ENCODE results near the gene OTUD6A. TPM values are rescaled to one million over a fixed set of nuclear protein-coding genes. Genes with fewer than 3 reads are reported as not detected.

The OTUD6A gene
- total and polyA plus RNA-seq, 2 donors (not counting 1 experiment from before 2014, with no cell fraction given) = not detected

DNA sequence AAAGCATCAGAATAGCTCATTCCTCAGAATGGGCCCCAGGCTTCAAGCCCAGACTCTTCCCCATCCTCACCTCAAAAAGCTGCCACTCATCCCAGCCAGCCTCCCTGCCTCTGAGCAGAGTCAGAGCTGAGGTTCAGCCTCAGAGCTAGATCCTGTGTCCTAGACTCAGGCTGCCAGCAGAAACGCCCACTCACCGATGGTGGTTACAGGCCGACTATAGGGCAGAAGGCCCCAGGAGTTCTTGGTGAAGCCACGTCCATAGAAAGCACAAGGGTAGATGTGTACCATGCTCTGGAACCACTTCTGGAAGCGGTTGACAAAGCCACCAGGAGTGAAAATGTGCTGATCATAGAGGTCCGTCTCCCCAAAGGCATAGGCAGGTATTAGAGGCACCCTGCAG lies 20.3 kb upstream of the OTUD6A start:
- Histone ChIP-seq H3K4me1 (ENCODE audit: control insufficient read depth, extremely low read depth, insufficient read depth, low read length) (no peaks in the 10 kb centered on the region), H3K27ac (ENCODE audit: insufficient read depth, low read length) (no peak overlapping the region), H3K79me2 (ENCODE audit: control insufficient read depth, insufficient read depth, low read length) (no peaks in the 10 kb centered on the region), H3K36me3 (ENCODE audit: control insufficient read depth, insufficient read depth, low read length) (no peaks in the 10 kb centered on the region), H2AFZ (ENCODE audit: low read length) (no peak overlapping the region), H3K27me3 (ENCODE audit: control insufficient read depth, insufficient read depth, low read length) (no peaks in the 10 kb centered on the region), H3K9ac (ENCODE audit: insufficient read depth, low read length) (no peak overlapping the region), H3K4me3 (replicated peaks in 1 of 4; ENCODE audit: control extremely low read depth in 1 of 4, insufficient read depth in 1 of 4, low read depth in 3 of 4, low read length in 4 of 4) (no peak overlapping the region), H3K4me2 (ENCODE audit: extremely low read depth, insufficient read depth, low read length) (no peak overlapping the region), H4K20me1 (ENCODE audit: control insufficient read depth, extremely low read depth, insufficient read depth, low read length) (no peaks in the 10 kb centered on the region), H3K9me3 (ENCODE audit: control insufficient read depth, insufficient read depth, low read depth, low read length) (no peaks in the 10 kb centered on the region)
- no peak for DNase-seq (ENCODE audit: low read depth in 2 of 2)
- TF ChIP-seq EZH2 (IDR thresholded peaks at IDR 0.05; ENCODE audit: low read length, missing control alignments) = no peak
- TF ChIP-seq, protein P1, sequence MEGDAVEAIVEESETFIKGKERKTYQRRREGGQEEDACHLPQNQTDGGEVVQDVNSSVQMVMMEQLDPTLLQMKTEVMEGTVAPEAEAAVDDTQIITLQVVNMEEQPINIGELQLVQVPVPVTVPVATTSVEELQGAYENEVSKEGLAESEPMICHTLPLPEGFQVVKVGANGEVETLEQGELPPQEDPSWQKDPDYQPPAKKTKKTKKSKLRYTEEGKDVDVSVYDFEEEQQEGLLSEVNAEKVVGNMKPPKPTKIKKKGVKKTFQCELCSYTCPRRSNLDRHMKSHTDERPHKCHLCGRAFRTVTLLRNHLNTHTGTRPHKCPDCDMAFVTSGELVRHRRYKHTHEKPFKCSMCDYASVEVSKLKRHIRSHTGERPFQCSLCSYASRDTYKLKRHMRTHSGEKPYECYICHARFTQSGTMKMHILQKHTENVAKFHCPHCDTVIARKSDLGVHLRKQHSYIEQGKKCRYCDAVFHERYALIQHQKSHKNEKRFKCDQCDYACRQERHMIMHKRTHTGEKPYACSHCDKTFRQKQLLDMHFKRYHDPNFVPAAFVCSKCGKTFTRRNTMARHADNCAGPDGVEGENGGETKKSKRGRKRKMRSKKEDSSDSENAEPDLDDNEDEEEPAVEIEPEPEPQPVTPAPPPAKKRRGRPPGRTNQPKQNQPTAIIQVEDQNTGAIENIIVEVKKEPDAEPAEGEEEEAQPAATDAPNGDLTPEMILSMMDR (conservative IDR thresholded peaks at IDR 0.05 in 1 of 2, IDR thresholded peaks at IDR 0.05 in 1 of 2; ENCODE audit: low read depth in 1 of 2, low read length in 2 of 2) = no peak

DNA sequence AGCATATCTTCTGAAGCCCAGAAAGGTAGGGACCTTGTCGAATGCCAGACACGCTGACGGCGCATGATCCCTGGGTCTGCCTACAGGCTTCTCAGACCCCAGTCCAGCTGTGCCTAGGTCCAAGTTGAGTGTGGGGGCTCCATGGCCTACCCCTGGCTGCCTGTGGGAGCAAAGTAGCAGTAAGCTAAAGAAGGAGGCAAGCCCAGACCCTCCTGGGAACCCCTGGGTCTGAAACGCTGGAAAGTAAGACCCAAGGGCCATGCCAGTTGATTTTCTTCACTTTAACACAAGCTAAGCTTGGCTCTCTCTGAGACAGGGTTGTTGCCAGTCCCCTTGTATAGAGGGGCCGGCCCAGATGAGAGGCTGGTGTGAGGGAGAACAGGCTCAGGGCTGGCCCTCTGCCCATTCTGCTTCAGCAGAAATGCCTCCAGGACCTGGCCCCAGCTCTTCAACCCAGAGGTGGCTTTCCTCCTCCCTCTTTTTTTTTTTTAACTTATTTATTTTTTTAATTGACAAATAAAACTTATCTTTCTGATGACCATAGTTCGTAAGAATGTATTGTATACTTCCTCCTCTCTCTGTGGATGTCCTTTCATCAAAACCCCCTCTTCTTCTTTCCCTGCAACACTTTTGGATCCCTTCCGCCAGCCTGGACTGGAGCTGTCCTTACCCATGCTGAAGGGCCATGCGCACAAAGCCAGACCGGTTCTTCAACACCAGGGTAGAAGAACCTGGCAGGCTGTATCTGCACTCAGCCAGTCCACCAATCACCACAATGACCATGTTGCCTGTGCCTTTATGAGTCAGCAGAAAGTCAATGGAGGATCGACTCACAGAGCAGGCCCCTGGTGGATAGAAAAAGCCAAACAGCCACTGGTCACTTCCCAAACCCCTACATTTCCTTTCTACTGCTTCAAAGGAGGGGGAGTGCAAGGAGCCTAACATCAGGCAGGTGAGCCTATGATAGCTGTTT lies 19.6 kb upstream of the OTUD6A start:
- H2AFZ ChIP-seq (ENCODE audit: low read length) = no peak overlapping the region
- no peaks in the 10 kb centered on the region for H3K36me3 ChIP-seq (ENCODE audit: control insufficient read depth, insufficient read depth, low read length)
- no peaks in the 10 kb centered on the region for H3K79me2 ChIP-seq (ENCODE audit: control insufficient read depth, insufficient read depth, low read length)
- TF ChIP-seq, protein P1 (conservative IDR thresholded peaks at IDR 0.05 in 1 of 2, IDR thresholded peaks at IDR 0.05 in 1 of 2; ENCODE audit: low read depth in 1 of 2, low read length in 2 of 2) = no peak
- TF ChIP-seq EZH2 (IDR thresholded peaks at IDR 0.05; ENCODE audit: low read length, missing control alignments) = no peak
- no peaks in the 10 kb centered on the region for H4K20me1 ChIP-seq (ENCODE audit: control insufficient read depth, extremely low read depth, insufficient read depth, low read length)
- H3K27ac ChIP-seq (ENCODE audit: insufficient read depth, low read length) = no peak overlapping the region
- H3K4me1 ChIP-seq (ENCODE audit: control insufficient read depth, extremely low read depth, insufficient read depth, low read length) = no peaks in the 10 kb centered on the region
- no peaks in the 10 kb centered on the region for H3K27me3 ChIP-seq (ENCODE audit: control insufficient read depth, insufficient read depth, low read length)
- DNase-seq (ENCODE audit: low read depth in 2 of 2) = no peak
- no peak overlapping the region for H3K4me3 ChIP-seq (replicated peaks in 1 of 4; ENCODE audit: control extremely low read depth in 1 of 4, insufficient read depth in 1 of 4, low read depth in 3 of 4, low read length in 4 of 4)
- no peak overlapping the region for H3K4me2 ChIP-seq (ENCODE audit: extremely low read depth, insufficient read depth, low read length)
- no peaks in the 10 kb centered on the region for H3K9me3 ChIP-seq (ENCODE audit: control insufficient read depth, insufficient read depth, low read depth, low read length)
- no peak overlapping the region for H3K9ac ChIP-seq (ENCODE audit: insufficient read depth, low read length)

DNA sequence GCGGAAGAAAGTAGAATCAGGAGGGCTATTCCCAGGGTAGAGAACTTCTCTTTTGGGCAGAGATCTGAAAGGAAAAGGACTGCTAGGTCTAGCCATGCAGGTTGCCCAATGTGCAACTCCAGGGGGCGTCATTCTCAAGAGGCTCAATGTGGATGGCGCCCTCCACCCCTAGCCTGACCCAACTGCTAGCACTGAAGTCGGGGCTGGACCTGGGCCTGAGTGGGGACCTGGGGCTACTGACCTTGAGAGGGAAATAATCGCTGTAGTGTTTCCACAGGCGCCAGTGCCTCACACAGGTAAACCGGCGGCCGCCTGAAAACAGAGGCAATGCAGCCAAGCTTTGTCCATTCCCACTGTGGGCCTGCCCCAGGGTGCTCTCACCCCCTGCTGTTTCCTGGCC lies 18.6 kb upstream of the OTUD6A start:
- Histone ChIP-seq H3K4me1 (ENCODE audit: control insufficient read depth, extremely low read depth, insufficient read depth, low read length) (no peaks in the 10 kb centered on the region), H3K36me3 (ENCODE audit: control insufficient read depth, insufficient read depth, low read length) (no peaks in the 10 kb centered on the region), H3K9me3 (ENCODE audit: control insufficient read depth, insufficient read depth, low read depth, low read length) (no peaks in the 10 kb centered on the region), H3K9ac (ENCODE audit: insufficient read depth, low read length) (no peak overlapping the region), H3K4me2 (ENCODE audit: extremely low read depth, insufficient read depth, low read length) (no peak overlapping the region), H3K79me2 (ENCODE audit: control insufficient read depth, insufficient read depth, low read length) (no peaks in the 10 kb centered on the region), H3K27ac (ENCODE audit: insufficient read depth, low read length) (no peak overlapping the region), H2AFZ (ENCODE audit: low read length) (no peak overlapping the region), H4K20me1 (ENCODE audit: control insufficient read depth, extremely low read depth, insufficient read depth, low read length) (no peaks in the 10 kb centered on the region), H3K4me3 (replicated peaks in 1 of 4; ENCODE audit: control extremely low read depth in 1 of 4, insufficient read depth in 1 of 4, low read depth in 3 of 4, low read length in 4 of 4) (no peak overlapping the region), H3K27me3 (ENCODE audit: control insufficient read depth, insufficient read depth, low read length) (no peaks in the 10 kb centered on the region)
- DNase-seq (ENCODE audit: low read depth in 2 of 2) = no peak
- no peak for TF ChIP-seq EZH2 (IDR thresholded peaks at IDR 0.05; ENCODE audit: low read length, missing control alignments)
- TF ChIP-seq, protein P1 (conservative IDR thresholded peaks at IDR 0.05 in 1 of 2, IDR thresholded peaks at IDR 0.05 in 1 of 2; ENCODE audit: low read depth in 1 of 2, low read length in 2 of 2) = no peak

Data from fibroblast of lung (primary cell).